Measurements from ENCODE around the gene JAML. TPM values are rescaled to one million over a fixed set of nuclear protein-coding genes. Genes with fewer than 3 reads are reported as not detected.

The JAML gene
- total and polyA plus RNA-seq, 9 of the 15 experiments (the other 6 are each of a cell fraction or from before 2014, with no cell fraction given) = 0.05 to 0.32 (median 0.22) TPM; not detected in 4

DNA sequence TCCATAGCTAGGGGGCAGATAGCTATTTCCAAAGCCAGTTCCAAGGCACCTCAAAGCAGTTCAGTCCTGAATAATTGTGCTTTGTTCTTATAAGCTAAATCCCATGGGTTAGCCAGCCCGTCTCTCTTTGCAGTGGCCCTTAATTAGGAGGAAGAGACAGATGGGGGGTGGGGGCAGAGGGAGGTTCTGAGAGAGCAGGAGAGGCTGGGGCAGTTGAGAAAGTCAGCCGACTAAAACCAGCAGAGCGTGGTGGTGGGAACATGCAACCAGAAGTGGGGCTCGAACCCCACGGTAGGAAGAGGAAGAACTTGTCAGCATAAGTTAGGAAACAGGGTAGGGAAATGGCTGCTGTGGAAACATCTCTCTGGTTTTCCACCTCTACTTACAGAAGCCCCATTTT lies 61.3 kb downstream of the JAML start (continued):
- TF ChIP-seq ERF (CRISPR knock-in tag; IDR thresholded peaks at IDR 0.05) = no peak
- TF ChIP-seq KDM2B (CRISPR knock-in tag; IDR thresholded peaks at IDR 0.05) = no peak
- no peak for TF ChIP-seq RHOXF2B (CRISPR knock-in tag; conservative IDR thresholded peaks at IDR 0.05)

DNA sequence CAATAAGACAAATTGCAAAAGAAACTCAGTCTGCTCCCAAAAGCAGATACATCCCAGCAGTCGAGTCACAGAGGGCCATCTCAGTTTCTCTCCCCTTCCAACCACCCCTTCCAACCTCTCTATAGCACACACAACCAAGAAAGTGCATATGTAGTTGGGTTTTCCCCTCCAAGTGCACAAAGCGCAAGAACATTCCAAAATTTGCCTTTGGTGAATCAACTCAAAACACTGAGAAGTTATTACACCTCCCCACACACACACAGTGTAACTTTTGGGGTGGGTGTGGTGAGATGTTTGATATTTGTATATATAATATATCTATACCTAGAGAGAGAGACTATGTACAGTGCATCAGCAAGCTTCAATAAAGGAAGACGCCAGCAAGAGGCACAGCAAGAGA lies 62.0 kb downstream of the JAML start:
- no peaks in the 10 kb centered on the region for H3K36me3 ChIP-seq (ENCODE audit: control insufficient read depth, insufficient read depth, low read length)
- no TSS peak for BruUV-seq (replicated peaks)
- H3K79me2 ChIP-seq (ENCODE audit: control insufficient read depth, insufficient read depth, low read length) = no peaks in the 10 kb centered on the region
- WGBS (ENCODE audit: insufficient coverage, low coverage, missing lambda C conversion rate) = 10% methylated on average over 3 of the region's 3 CpGs
- ATAC-seq = no peak
- H4K20me1 ChIP-seq (replicated peaks; ENCODE audit: control insufficient read depth, insufficient read depth, low read length) = peaks cover 5% of the 10 kb centered on the region; the same call in 1 of the 2 replicates
- no peak overlapping the region for H3K4me3 ChIP-seq
- TF ChIP-seq BRCA1 (IDR thresholded peaks at IDR 0.05) (no peak), BRCA1 (CRISPR knock-in tag; IDR thresholded peaks at IDR 0.05) (no peak), TBP (optimal IDR thresholded peaks at IDR 0.05; ENCODE audit: low read depth, low read length) (no peak), FOXK2 (conservative IDR thresholded peaks at IDR 0.05 in 1 of 2, IDR thresholded peaks at IDR 0.05 in 1 of 2; ENCODE audit: low read depth in 2 of 2) (no peak), POU5F1 (IDR thresholded peaks at IDR 0.05; ENCODE audit: borderline replicate concordance, low read depth, low read length, partially characterized antibody) (no peak), ZNF785 (CRISPR knock-in tag; IDR thresholded peaks at IDR 0.05) (no peak), XRCC3 (IDR thresholded peaks at IDR 0.05) (no peak), CBX1 (IDR thresholded peaks at IDR 0.05; ENCODE audit: low read depth) (no peak), U2AF1 (optimal IDR thresholded peaks at IDR 0.05; ENCODE audit: low read depth, low read length) (no peak), POLR2H (tag; IDR thresholded peaks at IDR 0.05; ENCODE audit: low read depth) (no peak), MEIS2 (IDR thresholded peaks at IDR 0.05; ENCODE audit: partially characterized antibody) (no peak), TCFL5 (CRISPR knock-in tag; conservative IDR thresholded peaks at IDR 0.05) (no peak), HDAC3 (IDR thresholded peaks at IDR 0.05; ENCODE audit: borderline replicate concordance, partially characterized antibody) (no peak), HDAC8 (tag; IDR thresholded peaks at IDR 0.05) (no peak)
- TF ChIP-seq, protein P1, sequence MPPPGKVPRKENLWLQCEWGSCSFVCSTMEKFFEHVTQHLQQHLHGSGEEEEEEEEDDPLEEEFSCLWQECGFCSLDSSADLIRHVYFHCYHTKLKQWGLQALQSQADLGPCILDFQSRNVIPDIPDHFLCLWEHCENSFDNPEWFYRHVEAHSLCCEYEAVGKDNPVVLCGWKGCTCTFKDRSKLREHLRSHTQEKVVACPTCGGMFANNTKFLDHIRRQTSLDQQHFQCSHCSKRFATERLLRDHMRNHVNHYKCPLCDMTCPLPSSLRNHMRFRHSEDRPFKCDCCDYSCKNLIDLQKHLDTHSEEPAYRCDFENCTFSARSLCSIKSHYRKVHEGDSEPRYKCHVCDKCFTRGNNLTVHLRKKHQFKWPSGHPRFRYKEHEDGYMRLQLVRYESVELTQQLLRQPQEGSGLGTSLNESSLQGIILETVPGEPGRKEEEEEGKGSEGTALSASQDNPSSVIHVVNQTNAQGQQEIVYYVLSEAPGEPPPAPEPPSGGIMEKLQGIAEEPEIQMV (tag; conservative IDR thresholded peaks at IDR 0.05; ENCODE audit: low read depth) = no peak
- TF ChIP-seq, protein P2, sequence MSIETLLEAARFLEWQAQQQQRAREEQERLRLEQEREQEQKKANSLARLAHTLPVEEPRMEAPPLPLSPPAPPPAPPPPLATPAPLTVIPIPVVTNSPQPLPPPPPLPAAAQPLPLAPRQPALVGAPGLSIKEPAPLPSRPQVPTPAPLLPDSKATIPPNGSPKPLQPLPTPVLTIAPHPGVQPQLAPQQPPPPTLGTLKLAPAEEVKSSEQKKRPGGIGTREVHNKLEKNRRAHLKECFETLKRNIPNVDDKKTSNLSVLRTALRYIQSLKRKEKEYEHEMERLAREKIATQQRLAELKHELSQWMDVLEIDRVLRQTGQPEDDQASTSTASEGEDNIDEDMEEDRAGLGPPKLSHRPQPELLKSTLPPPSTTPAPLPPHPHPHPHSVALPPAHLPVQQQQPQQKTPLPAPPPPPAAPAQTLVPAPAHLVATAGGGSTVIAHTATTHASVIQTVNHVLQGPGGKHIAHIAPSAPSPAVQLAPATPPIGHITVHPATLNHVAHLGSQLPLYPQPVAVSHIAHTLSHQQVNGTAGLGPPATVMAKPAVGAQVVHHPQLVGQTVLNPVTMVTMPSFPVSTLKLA (conservative IDR thresholded peaks at IDR 0.05) = no peak
- DNase-seq (ENCODE audit: extremely low read depth in 1 of 4, low spot score in 3 of 4) = no peak
- no peak overlapping the region for H3K4me2 ChIP-seq (ENCODE audit: insufficient read depth, low read length)
- in situ Hi-C loops (cut with MboI) (no loop called here), intact Hi-C loops (cut with micrococcal nuclease) (no loop called here)
- H3K9me3 ChIP-seq (replicated peaks; ENCODE audit: control insufficient read depth, insufficient read depth, low read depth, low read length) = no peaks in the 10 kb centered on the region
- ChIA-PET POLR2A (interaction anchor here (0.6 kb wide), 1 partner anchor 10 kb away, joined by 3 read pairs; no protein-coding TSS in a partner anchor), CTCF (ENCODE audit: low intra/inter-chr PET ratio) (no interaction called here)
- no peaks in the 10 kb centered on the region for H3K9me1 ChIP-seq (ENCODE audit: control insufficient read depth, insufficient read depth, low read length)
- H3K27me3 ChIP-seq (ENCODE audit: control insufficient read depth in 2 of 2, insufficient read depth in 2 of 2, low read length in 2 of 2) = peaks cover 19 to 83% of the 10 kb centered on the region in 2 experiments; a peak in 4 of 5 replicates
- no peak overlapping the region for H2AFZ ChIP-seq (ENCODE audit: low read depth, low read length)
- FAIRE-seq = no peak
- no peak overlapping the region for H3K27ac ChIP-seq (ENCODE audit: extremely low read depth, low read depth, low read length)
- H3K4me1 ChIP-seq (replicated peaks in 1 of 2; ENCODE audit: control insufficient read depth in 2 of 2, insufficient read depth in 2 of 2, low read length in 2 of 2) = peaks cover 0 to 5% of the 10 kb centered on the region in 2 experiments; a peak in 1 of 5 replicates
- H3K9ac ChIP-seq (ENCODE audit: insufficient read depth in 1 of 2, low read depth in 2 of 2, low read length in 2 of 2) = no peak overlapping the region
